Hepatocyte (in vitro differentiated cells): Measurements from ENCODE around the gene PTPRC.

ENCODE experiments used
- CTCF ChIP-seq: fragments of 200-600 bp; sonication (generic); IDR thresholded peaks from 2 replicates; pipeline ENCODE4 v1.5.1; 2016; ENCODE audit warnings: antibody characterized with exemption, mild to moderate bottlenecking; ENCODE audit not compliant: poor library complexity
- EZH2 ChIP-seq: fragments of 200-600 bp; sonication (generic); IDR thresholded peaks from 2 replicates; pipeline ENCODE4 v1.6.1; 2016; ENCODE audit warnings: antibody characterized with exemption, mild to moderate bottlenecking, borderline replicate concordance
- EZH2phosphoT487 ChIP-seq: fragments of 200-600 bp; sonication (generic); IDR thresholded peaks from one replicate; pipeline ENCODE4 v1.6.1; 2018; ENCODE audit warnings: antibody characterized with exemption, mild to moderate bottlenecking, low read depth, moderate library complexity; ENCODE audit not compliant: unreplicated experiment, severe bottlenecking

- TF ChIP-seq EZH2 (no peak), EZH2phosphoT487 (no peak), CTCF (no peak)
Measured at GRCh38 chr1:198730952-198731351, 92.1 kb downstream of the PTPRC start.
